Parathyroid adenoma (tissue), 2 donors: ENCODE data around the gene BACE2.

Source experiments
- H2AFZ ChIP-seq: fragments of 300-600 bp; sonication (generic); one replicate; pipeline ENCODE4 v1.7.0; 2017; ENCODE audit warnings: antibody characterized with exemption, mild to moderate bottlenecking
- H3K27ac ChIP-seq: fragments of 300-600 bp; sonication (generic); one replicate; pipeline ENCODE4 v1.7.0; 2017
- H3K27me3 ChIP-seq: fragments of 300-600 bp; sonication (generic); one replicate; pipeline ENCODE4 v1.7.0; 2017; ENCODE audit warnings: low read length; ENCODE audit not compliant: control insufficient read depth, insufficient read depth
- H3K36me3 ChIP-seq: fragments of 300-600 bp; sonication (generic); one replicate; pipeline ENCODE4 v1.7.0; 2017; ENCODE audit warnings: low read length; ENCODE audit not compliant: control insufficient read depth, insufficient read depth
- H3K4me1 ChIP-seq: fragments of 300-600 bp; sonication (generic); one replicate; pipeline ENCODE4 v1.7.0; 2017; ENCODE audit warnings: control low read depth
- H3K4me2 ChIP-seq: fragments of 300-600 bp; sonication (generic); one replicate; pipeline ENCODE4 v1.7.0; 2017; ENCODE audit warnings: low read length
- H3K4me3 ChIP-seq: fragments of 300-600 bp; sonication (generic); one replicate; pipeline ENCODE4 v1.7.0; 2017; ENCODE audit warnings: low read depth, low read length
- H3K79me2 ChIP-seq: fragments of 300-600 bp; sonication (generic); one replicate; pipeline ENCODE4 v1.7.0; 2017; ENCODE audit warnings: control low read depth
- H3K9ac ChIP-seq: fragments of 300-600 bp; sonication (generic); one replicate; pipeline ENCODE4 v1.7.0; 2017; ENCODE audit warnings: mild to moderate bottlenecking
- H3K9me3 ChIP-seq: fragments of 300-600 bp; sonication (generic); one replicate; pipeline ENCODE4 v1.7.0; 2017; ENCODE audit warnings: low read length; ENCODE audit not compliant: control insufficient read depth
- CTCF ChIP-seq: fragments of 300-600 bp; sonication (generic); IDR thresholded peaks from one replicate; pipeline ENCODE4 v1.7.0; 2017; ENCODE audit warnings: antibody characterized with exemption, mild to moderate bottlenecking
- donor health status: primary hyperparathyroidism.

Gene BACE2

GRCh38 chr21:41124641-41125201 lies 43.2 kb upstream of the BACE2 start:
- H3K36me3 ChIP-seq: no peaks in the 10 kb centered on the region
- no peaks in the 10 kb centered on the region for H3K27me3 ChIP-seq
- no peak overlapping the region for H3K4me3 ChIP-seq
- H2AFZ ChIP-seq: no peak overlapping the region
- no peak for TF ChIP-seq CTCF
- H3K9ac ChIP-seq: no peak overlapping the region
- H3K79me2 ChIP-seq: no peaks in the 10 kb centered on the region
- no peaks in the 10 kb centered on the region for H3K4me1 ChIP-seq
- H3K27ac ChIP-seq: no peak overlapping the region
- H3K4me2 ChIP-seq: no peak overlapping the region
- H3K9me3 ChIP-seq: no peaks in the 10 kb centered on the region

- H3K4me3 ChIP-seq: no peak overlapping the region
- H2AFZ ChIP-seq: no peak overlapping the region
- no peak overlapping the region for H3K27ac ChIP-seq
- H3K79me2 ChIP-seq: no peaks in the 10 kb centered on the region
- H3K27me3 ChIP-seq: no peaks in the 10 kb centered on the region
- H3K9me3 ChIP-seq: no peaks in the 10 kb centered on the region
- H3K4me2 ChIP-seq: no peak overlapping the region
- no peak overlapping the region for H3K9ac ChIP-seq
- no peaks in the 10 kb centered on the region for H3K36me3 ChIP-seq
- no peaks in the 10 kb centered on the region for H3K4me1 ChIP-seq
- no peak for TF ChIP-seq CTCF
Observed at GRCh38 chr21:41128981-41129380, 39.0 kb upstream of the BACE2 start.

GRCh38 chr21:41130883-41131282 lies 37.1 kb upstream of the BACE2 start:
- Histone ChIP-seq H3K27me3 (no peaks in the 10 kb centered on the region), H3K36me3 (no peaks in the 10 kb centered on the region), H3K79me2 (no peaks in the 10 kb centered on the region), H3K4me2 (no peak overlapping the region), H3K27ac (no peak overlapping the region), H2AFZ (no peak overlapping the region), H3K4me1 (no peaks in the 10 kb centered on the region), H3K9ac (no peak overlapping the region), H3K9me3 (no peaks in the 10 kb centered on the region), H3K4me3 (no peak overlapping the region)
- no peak for TF ChIP-seq CTCF

GRCh38 chr21:41133874-41134522 lies 34.0 kb upstream of the BACE2 start:
- Histone ChIP-seq H3K36me3 (no peaks in the 10 kb centered on the region), H3K4me2 (no peak overlapping the region), H3K4me3 (no peak overlapping the region), H3K27me3 (no peaks in the 10 kb centered on the region), H2AFZ (no peak overlapping the region), H3K27ac (no peak overlapping the region), H3K9ac (no peak overlapping the region), H3K9me3 (no peaks in the 10 kb centered on the region), H3K4me1 (no peaks in the 10 kb centered on the region), H3K79me2 (no peaks in the 10 kb centered on the region)
- TF ChIP-seq CTCF: peak; percentile 53

- H3K9me3 ChIP-seq: no peaks in the 10 kb centered on the region
- no peak overlapping the region for H3K9ac ChIP-seq
- no peak overlapping the region for H3K27ac ChIP-seq
- no peaks in the 10 kb centered on the region for H3K27me3 ChIP-seq
- H3K4me1 ChIP-seq: no peaks in the 10 kb centered on the region
- no peaks in the 10 kb centered on the region for H3K79me2 ChIP-seq
- H3K36me3 ChIP-seq: no peaks in the 10 kb centered on the region
- TF ChIP-seq CTCF: no peak
- no peak overlapping the region for H2AFZ ChIP-seq
- no peak overlapping the region for H3K4me3 ChIP-seq
- H3K4me2 ChIP-seq: no peak overlapping the region
Observed at GRCh38 chr21:41135746-41136145, 32.2 kb upstream of the BACE2 start.
